Measurements from ENCODE around the gene EZR. TPM values are rescaled to one million over a fixed set of nuclear protein-coding genes. Genes with fewer than 3 reads are reported as not detected.
"Not testable (repeated sequence)": the region's sequence is repeated elsewhere in the genome, so short reads cannot be mapped to it uniquely, and the experiment has no call there.

EZR gene
- total RNA-seq, 1 experiment from 2014 or later: 263 TPM

GRCh38 chr6:158793432-158793831 lies 25.7 kb downstream of the EZR start:
- Histone ChIP-seq H3K4me1 (ENCODE audit: control insufficient read depth, insufficient read depth, low read length) (peaks cover 28% of the 10 kb centered on the region), H3K27ac (ENCODE audit: low read length) (no peak overlapping the region), H3K9me3 (ENCODE audit: control insufficient read depth, insufficient read depth, low read depth, low read length) (no peaks in the 10 kb centered on the region), H3K4me3 (ENCODE audit: low read depth in 2 of 2, low read length in 2 of 2) (no peak overlapping the region), H3K36me3 (ENCODE audit: control insufficient read depth, insufficient read depth, low read length) (peaks cover 13% of the 10 kb centered on the region; the same call in 1 of the 2 replicates), H3K27me3 (ENCODE audit: control insufficient read depth, insufficient read depth, low read length) (no peaks in the 10 kb centered on the region)
- no peak for TF ChIP-seq SIN3A (IDR thresholded peaks at IDR 0.05; ENCODE audit: borderline replicate concordance, insufficient read depth, low read depth, low read length)
- TF ChIP-seq, protein P1, sequence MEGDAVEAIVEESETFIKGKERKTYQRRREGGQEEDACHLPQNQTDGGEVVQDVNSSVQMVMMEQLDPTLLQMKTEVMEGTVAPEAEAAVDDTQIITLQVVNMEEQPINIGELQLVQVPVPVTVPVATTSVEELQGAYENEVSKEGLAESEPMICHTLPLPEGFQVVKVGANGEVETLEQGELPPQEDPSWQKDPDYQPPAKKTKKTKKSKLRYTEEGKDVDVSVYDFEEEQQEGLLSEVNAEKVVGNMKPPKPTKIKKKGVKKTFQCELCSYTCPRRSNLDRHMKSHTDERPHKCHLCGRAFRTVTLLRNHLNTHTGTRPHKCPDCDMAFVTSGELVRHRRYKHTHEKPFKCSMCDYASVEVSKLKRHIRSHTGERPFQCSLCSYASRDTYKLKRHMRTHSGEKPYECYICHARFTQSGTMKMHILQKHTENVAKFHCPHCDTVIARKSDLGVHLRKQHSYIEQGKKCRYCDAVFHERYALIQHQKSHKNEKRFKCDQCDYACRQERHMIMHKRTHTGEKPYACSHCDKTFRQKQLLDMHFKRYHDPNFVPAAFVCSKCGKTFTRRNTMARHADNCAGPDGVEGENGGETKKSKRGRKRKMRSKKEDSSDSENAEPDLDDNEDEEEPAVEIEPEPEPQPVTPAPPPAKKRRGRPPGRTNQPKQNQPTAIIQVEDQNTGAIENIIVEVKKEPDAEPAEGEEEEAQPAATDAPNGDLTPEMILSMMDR (IDR thresholded peaks at IDR 0.05): no peak; the same call in 1 of the 2 replicates
- TF ChIP-seq, protein P2, sequence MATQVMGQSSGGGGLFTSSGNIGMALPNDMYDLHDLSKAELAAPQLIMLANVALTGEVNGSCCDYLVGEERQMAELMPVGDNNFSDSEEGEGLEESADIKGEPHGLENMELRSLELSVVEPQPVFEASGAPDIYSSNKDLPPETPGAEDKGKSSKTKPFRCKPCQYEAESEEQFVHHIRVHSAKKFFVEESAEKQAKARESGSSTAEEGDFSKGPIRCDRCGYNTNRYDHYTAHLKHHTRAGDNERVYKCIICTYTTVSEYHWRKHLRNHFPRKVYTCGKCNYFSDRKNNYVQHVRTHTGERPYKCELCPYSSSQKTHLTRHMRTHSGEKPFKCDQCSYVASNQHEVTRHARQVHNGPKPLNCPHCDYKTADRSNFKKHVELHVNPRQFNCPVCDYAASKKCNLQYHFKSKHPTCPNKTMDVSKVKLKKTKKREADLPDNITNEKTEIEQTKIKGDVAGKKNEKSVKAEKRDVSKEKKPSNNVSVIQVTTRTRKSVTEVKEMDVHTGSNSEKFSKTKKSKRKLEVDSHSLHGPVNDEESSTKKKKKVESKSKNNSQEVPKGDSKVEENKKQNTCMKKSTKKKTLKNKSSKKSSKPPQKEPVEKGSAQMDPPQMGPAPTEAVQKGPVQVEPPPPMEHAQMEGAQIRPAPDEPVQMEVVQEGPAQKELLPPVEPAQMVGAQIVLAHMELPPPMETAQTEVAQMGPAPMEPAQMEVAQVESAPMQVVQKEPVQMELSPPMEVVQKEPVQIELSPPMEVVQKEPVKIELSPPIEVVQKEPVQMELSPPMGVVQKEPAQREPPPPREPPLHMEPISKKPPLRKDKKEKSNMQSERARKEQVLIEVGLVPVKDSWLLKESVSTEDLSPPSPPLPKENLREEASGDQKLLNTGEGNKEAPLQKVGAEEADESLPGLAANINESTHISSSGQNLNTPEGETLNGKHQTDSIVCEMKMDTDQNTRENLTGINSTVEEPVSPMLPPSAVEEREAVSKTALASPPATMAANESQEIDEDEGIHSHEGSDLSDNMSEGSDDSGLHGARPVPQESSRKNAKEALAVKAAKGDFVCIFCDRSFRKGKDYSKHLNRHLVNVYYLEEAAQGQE (IDR thresholded peaks at IDR 0.05; ENCODE audit: insufficient read depth in 1 of 2, low read depth in 2 of 2, low read length in 1 of 2): no peak
- TF ChIP-seq TCF7L2 (IDR thresholded peaks at IDR 0.05; ENCODE audit: low read depth, low read length): no peak
- POLR2A ChIA-PET: no interaction called here
- intact Hi-C loops (cut with micrococcal nuclease; ENCODE audit: unreplicated experiment) (loop anchor here (5.0 kb wide), 1 partner anchor 179 kb away; no protein-coding TSS in a partner anchor), in situ Hi-C loops (cut with HindIII; ENCODE audit: low pct_unique_long_range_greater_than_20kb, low sequenced_read_pairs) (no loop called here)
- CTCF ChIA-PET: no interaction called here
- no TSS peak for BruUV-seq (replicated peaks)
- ATAC-seq: peak; percentile 78
- peak; percentile 32 for DNase-seq (ENCODE audit: low read depth, low spot score)

- in situ Hi-C loops (cut with HindIII; ENCODE audit: low pct_unique_long_range_greater_than_20kb, low sequenced_read_pairs); POLR2A ChIA-PET; H3K9me3 ChIP-seq (ENCODE audit: control insufficient read depth, insufficient read depth, low read depth, low read length); H3K27ac ChIP-seq (ENCODE audit: low read length); BruUV-seq (replicated peaks); ATAC-seq; H3K4me3 ChIP-seq (ENCODE audit: low read depth in 2 of 2, low read length in 2 of 2); H3K27me3 ChIP-seq (ENCODE audit: control insufficient read depth, insufficient read depth, low read length); DNase-seq (ENCODE audit: low read depth, low spot score): not testable (repeated sequence)
- Histone ChIP-seq H3K36me3 (ENCODE audit: control insufficient read depth, insufficient read depth, low read length) (peaks cover 18% of the 10 kb centered on the region), H3K4me1 (ENCODE audit: control insufficient read depth, insufficient read depth, low read length) (peaks cover 19% of the 10 kb centered on the region)
- intact Hi-C loops (cut with micrococcal nuclease; ENCODE audit: unreplicated experiment): loop anchor here (5.0 kb wide), 1 partner anchor 180 kb away; no protein-coding TSS in a partner anchor
- CTCF ChIA-PET: interaction anchor here (0.6 to 0.9 kb wide), 2 partner anchors 170 to 180 kb away, joined by 3 to 11 read pairs; no protein-coding TSS in a partner anchor
Measured at GRCh38 chr6:158792505-158792904, 26.7 kb downstream of the EZR start.

DNA sequence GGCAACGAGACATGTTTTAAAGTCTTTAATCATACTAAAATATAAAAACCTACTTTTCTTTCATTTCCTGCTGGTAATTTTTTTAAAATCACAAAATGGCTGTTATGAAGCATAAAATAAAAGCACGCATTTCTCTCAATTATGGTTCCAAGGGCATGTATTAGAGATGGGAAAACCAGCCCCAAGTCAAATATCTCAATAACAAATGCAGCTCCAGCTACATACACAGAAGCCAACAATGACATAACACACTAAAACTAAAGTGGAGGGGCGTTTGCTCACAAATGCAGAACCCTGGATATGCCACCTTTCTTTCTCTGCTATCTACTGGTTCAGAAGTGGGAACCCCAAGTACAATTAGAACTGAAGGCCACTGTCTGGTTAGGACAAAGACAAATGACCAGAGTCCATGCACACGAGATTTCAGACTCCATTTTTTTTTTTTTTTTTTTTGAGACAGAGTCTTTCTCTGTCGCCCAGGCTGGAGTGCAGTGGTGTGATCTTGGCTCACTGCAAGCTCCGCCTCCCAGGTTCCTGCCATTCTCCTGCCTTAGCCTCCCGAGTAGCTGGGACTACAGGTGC lies 27.8 kb downstream of the EZR start:
- no peak for ATAC-seq
- intact Hi-C loops (cut with micrococcal nuclease; ENCODE audit: unreplicated experiment): loop anchor here (5.0 kb wide), 1 partner anchor 181 kb away; no protein-coding TSS in a partner anchor
- no TSS peak for BruUV-seq (replicated peaks)
- Histone ChIP-seq H3K4me3 (ENCODE audit: low read depth in 2 of 2, low read length in 2 of 2) (no peak overlapping the region), H3K27me3 (ENCODE audit: control insufficient read depth, insufficient read depth, low read length) (no peaks in the 10 kb centered on the region), H3K4me1 (ENCODE audit: control insufficient read depth, insufficient read depth, low read length) (peaks cover 19% of the 10 kb centered on the region), H3K9me3 (ENCODE audit: control insufficient read depth, insufficient read depth, low read depth, low read length) (no peaks in the 10 kb centered on the region), H3K36me3 (ENCODE audit: control insufficient read depth, insufficient read depth, low read length) (peaks cover 21% of the 10 kb centered on the region), H3K27ac (ENCODE audit: low read length) (no peak overlapping the region)
- CTCF ChIA-PET: no interaction called here
- TF ChIP-seq, protein P2 (IDR thresholded peaks at IDR 0.05; ENCODE audit: insufficient read depth in 1 of 2, low read depth in 2 of 2, low read length in 1 of 2): no peak
- POLR2A ChIA-PET: interaction anchor here (0.5 kb wide), 1 partner anchor 37 kb away, joined by 13 read pairs; no protein-coding TSS in a partner anchor
- DNase-seq (ENCODE audit: low read depth, low spot score): no peak
- in situ Hi-C loops (cut with HindIII; ENCODE audit: low pct_unique_long_range_greater_than_20kb, low sequenced_read_pairs): no loop called here
